ENCODE data around the gene SLC22A15.

DNA sequence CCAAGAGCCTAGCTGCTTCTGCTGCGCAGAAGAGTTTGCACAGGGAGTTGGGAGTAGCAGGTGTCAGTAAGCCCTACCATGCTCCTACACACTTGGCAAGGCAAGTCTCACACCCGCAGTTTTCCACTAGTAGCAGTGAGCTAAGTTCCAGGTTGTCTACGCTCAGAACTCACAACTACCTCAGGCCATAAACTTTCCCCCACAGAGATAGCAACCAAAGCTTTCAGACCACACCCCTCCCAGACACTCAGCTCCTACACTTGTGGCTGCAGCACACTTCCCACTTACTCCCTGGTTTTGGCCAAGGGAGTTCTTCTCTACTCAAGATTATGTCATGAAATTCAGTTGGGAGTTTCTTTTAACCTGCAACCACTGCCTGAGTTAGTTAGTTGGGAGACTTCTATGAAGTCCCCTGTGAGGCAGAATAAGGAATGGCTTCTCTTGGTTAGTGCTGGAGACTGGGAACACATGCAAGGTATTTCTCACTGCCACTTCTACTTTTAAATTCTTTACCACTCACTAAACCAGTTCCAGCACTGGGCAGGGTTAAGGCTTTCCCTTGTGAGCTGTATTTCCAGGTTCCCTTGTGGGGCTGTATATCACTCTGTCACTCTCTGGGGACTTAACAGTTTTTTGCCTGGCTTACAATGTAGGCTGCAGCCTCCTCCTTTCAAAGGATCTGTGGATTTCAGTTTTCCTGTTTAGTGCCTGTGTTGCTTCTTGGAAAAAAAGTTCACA is 116.6 kb downstream of the SLC22A15 start:
- TF ChIP-seq POLR2AphosphoS5 (IDR thresholded peaks at IDR 0.05; ENCODE audit: borderline replicate concordance, low read depth, low read length) (no peak), EZH2 (IDR thresholded peaks at IDR 0.05) (no peak), FOXP2 (optimal IDR thresholded peaks at IDR 0.05; ENCODE audit: control extremely low read depth, extremely low read length, insufficient read depth) (no peak)
